Activated CD8-positive, alpha-beta T cell treated with anti-CD3 and anti-CD28 coated beads for 36 hours (primary cell): ENCODE measurements around the gene HOXD4. TPM values are rescaled to one million over a fixed set of nuclear protein-coding genes. Genes with fewer than 3 reads are reported as not detected.

Experiments
- ATAC-seq: fragments of 200-7000 bp; cut with Tn5 transposase; one replicate; pipeline ENCODE4 v1.10.0; 2021; ENCODE audit warnings: mild to moderate bottlenecking, moderate library complexity
- CTCF ChIA-PET: fragments of 350-600 bp; sonication (Branson Sonifier 250); formaldehyde crosslinking; loops from one replicate; lab custom pipeline; 2021; ENCODE audit warnings: antibody characterized with exemption; lab: Charles Lee
- POLR2A ChIA-PET: fragments of 350-600 bp; sonication (Branson Sonifier 250); formaldehyde crosslinking; loops from one replicate; lab custom pipeline; 2021; ENCODE audit warnings: antibody characterized with exemption; lab: Charles Lee
- DNase-seq: peaks from one replicate; pipeline ENCODE4 v3.0.0-alpha.2; 2020
- H3K27ac Mint-ChIP-seq: one replicate; pipeline ENCODE4 v1.8.0; 2021; ENCODE audit warnings: mild to moderate bottlenecking, mixed read lengths
- H3K27me3 Mint-ChIP-seq: one replicate; pipeline ENCODE4 v1.8.0; 2021; ENCODE audit warnings: mixed read lengths
- H3K36me3 Mint-ChIP-seq: one replicate; pipeline ENCODE4 v1.8.0; 2021; ENCODE audit warnings: low read depth, mixed read lengths
- H3K4me1 Mint-ChIP-seq: one replicate; pipeline ENCODE4 v1.8.0; 2021; ENCODE audit warnings: low read depth, mixed read lengths
- H3K4me3 Mint-ChIP-seq: one replicate; pipeline ENCODE4 v1.8.0; 2021; ENCODE audit warnings: mild to moderate bottlenecking, moderate library complexity, mixed read lengths
- H3K9me3 Mint-ChIP-seq: one replicate; pipeline ENCODE4 v1.8.0; 2021; ENCODE audit warnings: mixed read lengths
- CTCF ChIP-seq: fragments of 200-600 bp; IDR thresholded peaks from one replicate; pipeline ENCODE4 v1.8.0; 2022; ENCODE audit warnings: antibody characterized with exemption, mild to moderate bottlenecking
- intact Hi-C: fragments of 100-400 bp; cut with micrococcal nuclease; formaldehyde crosslinking; loops from one replicate; pipeline ENCODE4 v1.10.0; 2022
- total RNA-seq, 2 experiments: library from RNA; stranded (reverse); gene quantifications; one replicate each; pipeline ENCODE4 v1.2.3, GENCODE V29; 2021

Gene HOXD4
- total RNA-seq, 2 experiments from 2014 or later = not detected

- TF ChIP-seq CTCF = no peak
- CTCF ChIA-PET = no interaction called here
- Mint-ChIP-seq H3K27ac (no peak overlapping the region), H3K4me3 (no peak overlapping the region), H3K36me3 (no peaks in the 10 kb centered on the region), H3K4me1 (peaks cover 14% of the 10 kb centered on the region), H3K27me3 (peaks cover 81% of the 10 kb centered on the region), H3K9me3 (peaks cover 1% of the 10 kb centered on the region)
- DNase-seq (no peak), ATAC-seq (no peak)
- POLR2A ChIA-PET = no interaction called here
- intact Hi-C loops = loop anchor here (5.0 kb wide), 1 partner anchor 40 kb away; no protein-coding TSS in a partner anchor
Observed at GRCh38 chr2:176172007-176172894, 20.9 kb downstream of the HOXD4 start.

GRCh38 chr2:176172895-176173566 lies 21.7 kb downstream of the HOXD4 start:
- no peak for ATAC-seq
- Mint-ChIP-seq H3K27me3 (peaks cover 80% of the 10 kb centered on the region), H3K9me3 (peaks cover 1% of the 10 kb centered on the region), H3K36me3 (no peaks in the 10 kb centered on the region), H3K4me3 (no peak overlapping the region), H3K4me1 (peaks cover 15% of the 10 kb centered on the region), H3K27ac (no peak overlapping the region)
- no peak for TF ChIP-seq CTCF
- no peak for DNase-seq
- ChIA-PET POLR2A (no interaction called here), CTCF (interaction anchor here (1.0 kb wide), 1 partner anchor 62 kb away, joined by 4 read pairs; no protein-coding TSS in a partner anchor)
- intact Hi-C loops = loop anchor here (5.0 kb wide), 1 partner anchor 41 kb away; no protein-coding TSS in a partner anchor

GRCh38 chr2:176173567-176174381 lies 22.4 kb downstream of the HOXD4 start:
- Mint-ChIP-seq H3K27me3 (peaks cover 82% of the 10 kb centered on the region), H3K4me3 (no peak overlapping the region), H3K27ac (no peak overlapping the region), H3K4me1 (peaks cover 17% of the 10 kb centered on the region), H3K36me3 (no peaks in the 10 kb centered on the region), H3K9me3 (peaks cover 1% of the 10 kb centered on the region)
- ATAC-seq (no peak), DNase-seq (no peak)
- intact Hi-C loops = loop anchor here (5.0 kb wide), 1 partner anchor 41 kb away; no protein-coding TSS in a partner anchor
- no peak for TF ChIP-seq CTCF
- POLR2A ChIA-PET = no interaction called here
- CTCF ChIA-PET = interaction anchor here (0.9 to 1.0 kb wide), 2 partner anchors 34 to 62 kb away, joined by 4 read pairs; no protein-coding TSS in a partner anchor

GRCh38 chr2:176174382-176174823 lies 23.1 kb downstream of the HOXD4 start:
- ATAC-seq (no peak), DNase-seq (no peak)
- Mint-ChIP-seq H3K4me3 (no peak overlapping the region), H3K27me3 (peaks cover 84% of the 10 kb centered on the region), H3K36me3 (no peaks in the 10 kb centered on the region), H3K27ac (no peak overlapping the region), H3K4me1 (peaks cover 17% of the 10 kb centered on the region), H3K9me3 (peaks cover 1% of the 10 kb centered on the region)
- ChIA-PET POLR2A (no interaction called here), CTCF (interaction anchor here (0.9 to 1.6 kb wide), 2 partner anchors 34 to 63 kb away, joined by 4 to 5 read pairs; no protein-coding TSS in a partner anchor)
- intact Hi-C loops = loop anchor here (5.0 kb wide), 1 partner anchor 42 kb away; no protein-coding TSS in a partner anchor
- no peak for TF ChIP-seq CTCF
